Stimulated activated CD8-positive, alpha-beta memory T cell treated with anti-CD3 and anti-CD28 coated beads, Interleukin-4, amount 100 ng/mL, for 24 hours (primary cell): ENCODE measurements around the gene DEPDC5.

Experiments used
- DNase-seq: peaks from one replicate; pipeline ENCODE4 v3.0.0-alpha.2; 2020; ENCODE audit warnings: low read depth

DEPDC5 gene

GRCh38 chr22:31852691-31853421, 99.0 kb downstream of the DEPDC5 start:
- DNase-seq: no peak

DNA sequence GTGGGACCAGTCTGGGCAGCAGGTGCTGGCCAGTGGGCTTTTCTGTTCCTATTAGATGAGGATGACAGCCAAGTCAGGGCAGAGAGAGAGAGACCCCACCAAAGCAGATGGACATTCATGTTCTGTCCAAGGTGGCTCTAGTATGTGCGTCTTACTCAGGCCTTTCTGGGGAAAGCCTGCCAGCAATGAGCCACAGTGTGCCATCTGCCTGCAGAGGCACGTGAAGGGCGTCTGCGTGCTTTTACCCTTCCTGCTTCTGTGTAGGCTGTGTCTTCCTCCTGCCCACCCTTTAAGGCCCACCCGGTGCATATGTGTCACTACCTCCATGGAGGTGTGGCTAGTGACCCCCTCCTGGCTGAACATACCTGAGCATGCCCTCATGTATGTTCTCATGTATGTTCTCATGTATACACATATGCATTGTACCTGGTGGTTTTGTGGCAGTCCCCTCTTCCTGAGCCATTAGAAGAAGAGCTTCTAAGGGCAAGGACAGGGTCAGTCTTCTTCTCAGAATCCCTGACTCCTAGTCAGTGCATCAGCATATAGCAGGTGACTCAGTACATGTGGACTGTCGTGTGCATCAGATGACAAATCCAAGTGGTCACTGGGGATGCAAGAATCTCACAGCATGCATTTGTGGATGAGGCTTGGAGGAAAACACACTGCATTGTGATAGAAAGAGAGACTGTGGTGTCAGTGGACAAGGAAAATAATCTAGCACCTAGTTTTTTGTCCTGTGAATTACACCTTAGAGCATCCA, 100.1 kb downstream of the DEPDC5 start:
- no peak for DNase-seq

- no peak for DNase-seq
Observed at GRCh38 chr22:31857247-31857646, 103.4 kb downstream of the DEPDC5 start.

DNA sequence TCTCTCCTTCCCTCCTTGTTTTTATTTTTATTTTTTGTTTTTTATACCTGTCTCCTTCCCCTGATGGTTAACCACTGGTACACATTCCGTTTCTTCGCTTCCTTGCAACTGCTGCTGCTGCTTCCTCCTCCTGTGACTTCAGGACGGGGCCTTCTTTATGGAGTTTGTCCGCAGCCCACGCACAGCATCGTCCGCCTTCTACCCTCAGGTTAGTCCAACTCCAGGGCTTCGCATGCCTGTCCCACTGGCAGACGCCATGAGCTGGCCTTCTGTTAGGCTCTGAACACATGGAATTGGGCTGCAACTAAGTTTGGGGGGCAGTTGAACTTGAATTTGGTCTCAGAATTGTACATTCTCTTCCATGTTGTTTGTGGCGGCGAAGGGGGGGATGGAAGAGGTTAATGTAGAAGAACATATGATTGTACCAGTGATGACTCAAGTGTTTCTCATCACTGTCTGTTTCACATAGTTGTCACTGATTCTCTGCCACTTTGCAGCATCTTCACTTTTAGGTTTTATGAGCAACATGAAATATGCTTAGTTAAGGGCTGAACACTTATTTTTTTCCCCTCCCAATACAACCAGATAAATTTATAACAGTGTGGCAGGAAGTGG, 107.5 kb downstream of the DEPDC5 start:
- no peak for DNase-seq

DNA sequence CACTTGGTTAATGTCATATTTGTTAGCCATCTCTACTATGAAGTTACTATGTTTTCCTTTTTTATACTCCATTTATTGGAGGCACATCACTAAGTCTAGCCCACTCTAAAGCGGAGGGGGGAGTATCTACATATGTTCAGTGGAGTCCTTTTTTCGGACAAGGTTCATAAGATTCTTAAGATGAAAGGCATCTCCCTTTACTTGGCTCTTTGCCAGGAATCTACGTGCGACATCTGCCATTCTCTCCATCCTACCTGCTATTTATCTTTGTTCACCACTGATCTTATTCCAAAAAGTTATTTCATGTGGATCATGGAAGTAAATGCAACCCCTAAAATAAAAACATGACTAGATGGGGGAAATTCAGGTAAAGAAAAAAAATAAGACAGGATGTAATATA, 113.1 kb downstream of the DEPDC5 start:
- no peak for DNase-seq

DNA sequence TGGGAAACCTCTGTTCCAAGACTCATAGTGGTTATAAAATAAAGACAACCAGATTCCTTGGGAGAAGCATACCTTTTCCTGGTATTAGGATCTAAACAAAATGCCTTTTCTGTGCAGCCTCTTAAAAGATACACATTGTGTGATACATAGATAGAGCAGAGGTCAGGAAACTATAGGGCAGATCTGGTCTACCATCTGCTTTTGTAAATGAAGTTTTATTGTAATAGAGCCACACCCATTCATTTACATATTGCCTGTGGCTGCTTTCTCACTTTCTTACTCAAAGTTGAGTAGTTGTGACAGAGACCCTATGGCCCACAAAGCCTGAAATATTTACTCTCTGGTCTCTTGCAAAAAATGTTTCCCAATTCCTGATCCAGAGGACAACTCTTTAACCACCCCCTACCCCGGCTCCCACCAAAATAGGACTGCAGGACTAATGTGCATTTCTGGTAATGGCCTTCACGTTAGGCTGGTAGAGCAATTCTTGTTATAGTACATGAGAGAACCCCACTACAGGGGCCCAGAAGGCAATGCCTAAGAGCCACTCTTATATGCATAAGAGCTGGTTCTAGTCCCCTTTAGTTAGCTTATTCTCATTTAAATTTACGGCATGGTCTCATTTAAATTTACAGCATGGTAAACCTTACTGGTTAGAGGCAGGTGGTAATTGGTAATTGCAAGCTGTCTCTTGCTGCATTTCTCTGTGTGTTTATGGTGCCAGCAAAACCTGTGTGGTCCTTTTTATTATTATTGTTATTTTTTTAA, 113.8 kb downstream of the DEPDC5 start:
- no peak for DNase-seq

- no peak for DNase-seq
Observed at GRCh38 chr22:31869739-31870138, 115.9 kb downstream of the DEPDC5 start.

DNA sequence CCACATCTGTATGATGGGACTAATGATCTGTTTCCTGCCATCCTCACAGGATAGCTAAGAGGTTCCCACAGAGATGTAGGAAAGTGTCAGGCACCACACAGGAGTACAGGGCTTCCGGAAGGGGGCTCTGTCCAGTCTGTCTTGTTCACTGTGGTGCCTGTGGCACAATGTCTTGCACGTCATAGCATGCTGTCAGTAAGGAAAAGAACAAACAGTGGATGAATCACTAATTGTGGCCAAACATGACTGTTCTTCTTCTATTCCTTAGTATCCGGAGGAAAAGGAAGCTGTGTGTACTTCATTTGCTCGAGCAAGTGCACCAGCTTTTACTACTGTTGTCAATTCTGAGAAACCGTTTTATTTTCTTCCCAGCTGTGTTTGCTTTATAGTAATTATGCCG, 117.1 kb downstream of the DEPDC5 start:
- DNase-seq: no peak

DNA sequence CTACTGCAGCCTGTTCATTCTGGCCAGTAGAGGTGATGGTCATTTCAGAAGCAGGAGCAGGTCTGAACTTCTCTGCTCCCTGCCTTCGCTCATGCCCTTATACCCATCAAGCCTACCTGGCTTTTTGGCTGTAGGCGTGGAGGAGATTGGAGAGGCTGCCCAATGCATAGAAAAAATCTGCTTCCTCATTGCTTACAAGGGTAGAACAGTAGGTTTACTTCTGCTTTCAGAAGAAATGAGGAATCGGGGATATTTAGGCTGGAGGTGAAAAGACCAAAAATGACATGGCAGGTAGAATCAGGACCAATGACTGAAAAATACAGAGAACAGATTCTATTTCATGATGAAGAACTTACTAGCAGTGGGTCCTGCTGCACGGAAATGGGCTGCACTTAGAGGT, 117.7 kb downstream of the DEPDC5 start:
- DNase-seq: no peak

- no peak for DNase-seq
Observed at GRCh38 chr22:31872209-31872608, 118.4 kb downstream of the DEPDC5 start.

- no peak for DNase-seq
Observed at GRCh38 chr22:31874821-31875220, 121.0 kb downstream of the DEPDC5 start.

DNA sequence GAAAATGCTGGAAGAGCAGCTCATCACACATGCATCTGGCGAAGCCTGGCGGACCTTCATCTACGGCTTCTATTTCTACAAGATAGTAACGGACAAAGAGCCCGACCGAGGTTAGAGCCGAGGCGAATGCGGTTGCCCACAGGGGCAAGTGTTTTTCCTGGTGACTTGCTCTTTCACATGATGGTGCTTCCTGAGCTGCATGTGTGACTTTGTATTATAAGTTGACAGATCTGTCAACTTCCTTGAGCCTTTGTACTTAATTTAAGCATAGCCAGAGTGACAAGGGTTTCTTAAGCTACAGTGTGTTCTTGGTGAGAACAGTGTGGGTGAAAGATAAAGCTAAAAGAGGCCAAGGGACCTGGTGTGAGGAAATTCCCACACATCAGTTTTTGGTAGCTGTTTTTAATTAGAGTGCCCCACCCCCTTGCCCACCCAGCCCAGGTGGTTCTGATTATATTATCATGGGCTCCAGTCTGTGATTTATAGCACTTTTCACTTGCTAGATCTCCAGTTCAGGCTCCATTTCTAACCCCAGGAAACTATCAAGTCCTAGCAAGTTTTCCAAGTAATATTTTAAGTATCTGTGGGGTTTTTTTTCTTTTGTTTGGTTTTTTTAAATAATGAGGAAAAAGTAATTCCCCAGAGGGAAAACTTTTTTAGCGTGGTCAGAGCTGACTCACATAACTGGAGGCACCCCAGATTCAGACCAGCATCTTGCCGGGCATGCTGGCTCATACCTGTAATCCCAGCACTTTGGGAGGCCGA, 122.5 kb downstream of the DEPDC5 start:
- DNase-seq: no peak

GRCh38 chr22:31879585-31879984, 125.8 kb downstream of the DEPDC5 start:
- DNase-seq: no peak

DNA sequence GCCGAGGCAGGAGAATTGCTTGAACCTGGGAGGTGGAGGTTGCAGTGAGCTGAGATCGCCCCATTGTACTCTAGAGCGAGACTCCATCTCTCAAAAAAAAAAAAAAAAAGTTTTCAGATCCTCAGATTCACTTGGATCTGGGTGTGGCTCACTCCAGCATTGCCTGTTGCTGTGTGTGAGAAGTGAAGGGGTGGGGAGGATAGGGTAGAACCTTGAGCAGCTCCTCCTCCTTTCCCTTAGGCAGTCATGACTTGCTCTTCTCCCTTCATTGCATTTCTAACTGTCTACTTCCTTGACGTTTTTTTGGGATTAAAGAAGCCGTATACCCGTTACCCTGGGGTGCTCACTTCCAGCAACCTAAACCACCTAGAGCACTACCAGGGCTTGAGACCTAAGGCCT, 127.4 kb downstream of the DEPDC5 start:
- DNase-seq: no peak

DNA sequence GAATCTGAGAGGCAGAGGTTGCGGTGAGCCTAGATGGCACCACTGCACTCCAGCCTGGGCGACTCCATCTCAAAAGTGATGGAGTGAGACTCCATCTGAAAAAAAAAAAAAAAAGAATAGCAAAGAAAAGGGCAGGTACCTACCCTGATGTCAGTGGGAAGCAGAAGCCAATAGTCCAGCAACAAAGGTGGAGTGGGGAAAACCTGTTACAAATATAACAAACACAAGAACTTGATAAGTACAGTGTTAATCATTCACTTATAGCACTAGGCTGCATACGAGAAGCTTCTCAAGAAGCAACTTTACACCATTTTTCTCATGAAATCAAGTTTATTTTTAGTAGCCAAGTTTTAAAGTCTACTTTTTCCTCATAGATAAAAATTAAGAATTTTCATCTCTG, 128.0 kb downstream of the DEPDC5 start:
- DNase-seq: no peak

DNA sequence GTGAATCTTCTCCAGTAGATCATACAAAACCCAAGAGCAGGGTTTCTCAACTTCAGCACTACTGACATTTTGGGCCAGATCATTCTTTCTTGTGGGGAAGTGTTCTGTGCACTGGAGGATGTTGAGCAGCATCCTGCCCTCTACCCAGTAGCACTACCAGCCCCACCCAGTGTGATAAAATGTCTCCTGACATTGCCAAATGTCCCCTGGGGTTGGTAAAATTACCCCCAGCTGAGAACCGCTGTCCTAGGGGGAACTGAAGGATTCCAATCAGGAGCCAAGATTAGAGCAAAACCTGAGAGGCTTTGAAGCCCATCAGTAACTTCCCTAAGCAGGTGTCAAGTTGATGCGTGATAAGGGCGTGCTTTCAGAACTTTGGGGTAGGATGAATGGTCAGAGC, 129.2 kb downstream of the DEPDC5 start:
- no peak for DNase-seq

GRCh38 chr22:31883989-31884388, 130.2 kb downstream of the DEPDC5 start:
- DNase-seq: no peak

DNA sequence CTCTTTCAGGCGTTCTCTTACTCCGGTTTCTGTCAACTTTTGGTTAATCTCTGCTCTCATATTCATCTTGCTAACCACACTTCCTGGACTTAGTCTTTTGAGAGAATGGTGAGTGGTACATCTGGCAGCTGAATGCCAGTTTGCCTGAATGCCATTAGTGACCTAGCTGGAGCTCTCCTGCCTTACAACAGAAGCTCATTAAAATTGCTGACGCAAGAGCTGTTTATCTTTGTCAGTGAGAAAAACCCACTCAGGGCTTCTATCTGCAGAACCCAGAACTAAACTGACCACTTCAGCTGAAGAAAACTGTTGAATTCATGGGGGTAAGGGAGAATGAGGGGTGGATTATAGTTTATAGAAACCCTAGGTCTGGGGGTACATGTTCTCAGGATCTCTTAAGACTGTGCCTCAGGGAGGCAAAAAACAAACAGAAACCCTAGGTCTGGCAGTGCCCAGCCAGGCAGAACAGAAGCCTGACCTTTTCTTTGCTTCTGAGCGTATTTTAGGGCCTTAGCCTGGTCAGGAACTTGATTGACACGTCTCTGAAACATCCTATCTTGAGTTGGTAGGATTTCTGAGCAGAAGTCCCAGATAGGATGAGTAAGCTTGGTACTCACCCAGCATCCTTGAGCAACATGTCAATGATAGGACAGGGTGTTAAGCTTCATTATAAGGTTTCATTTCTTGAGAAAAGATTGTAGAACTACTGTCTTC, 137.7 kb downstream of the DEPDC5 start:
- DNase-seq: no peak

DNA sequence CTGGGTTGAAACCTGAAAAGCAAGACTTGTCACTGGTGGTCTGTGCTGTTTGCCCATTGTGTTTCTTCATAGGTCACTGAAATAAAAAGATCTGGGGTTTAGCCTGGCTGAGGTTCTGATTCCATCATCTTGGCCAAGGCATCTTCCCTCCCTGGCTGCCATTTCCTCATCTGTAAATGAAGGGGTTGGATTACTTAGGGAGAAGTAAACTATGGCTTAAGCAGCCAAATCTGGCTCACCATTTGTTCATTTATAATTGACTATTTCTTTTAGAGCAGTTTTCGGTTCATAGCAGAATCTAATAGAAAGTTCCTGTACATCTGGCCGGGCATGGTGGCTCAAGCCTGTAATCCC, 138.2 kb downstream of the DEPDC5 start:
- DNase-seq: no peak

DNA sequence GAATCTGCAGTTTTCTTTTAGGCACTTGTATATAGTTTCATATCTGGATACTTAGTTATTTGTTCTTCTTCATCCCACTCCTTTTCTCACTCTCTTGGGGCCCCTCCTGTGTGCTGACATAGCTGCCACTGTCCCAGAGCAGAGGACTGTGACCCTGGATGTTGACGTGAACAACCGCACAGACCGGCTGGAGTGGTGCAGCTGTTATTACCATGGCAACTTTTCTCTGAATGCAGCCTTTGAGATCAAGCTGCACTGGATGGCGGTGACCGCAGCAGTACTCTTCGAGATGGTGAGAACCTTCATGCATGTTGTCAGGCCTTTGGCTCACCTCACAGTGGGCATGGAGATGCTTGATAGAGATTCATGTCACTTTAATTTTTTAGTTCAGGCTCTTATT, 139.6 kb downstream of the DEPDC5 start:
- DNase-seq: no peak

GRCh38 chr22:31895411-31896123, 141.7 kb downstream of the DEPDC5 start:
- DNase-seq: no peak
